H1 (cell line): ENCODE data around the gene SHMT1. TPM values are rescaled to one million over a fixed set of nuclear protein-coding genes. Genes with fewer than 3 reads are reported as not detected.

Experiments used
- CTCF ChIA-PET: fragments of 300-600 bp; sonication (Branson Sonifier 250); formaldehyde crosslinking; loops from one replicate; lab custom pipeline; 2021; ENCODE audit not compliant: partially characterized antibody; lab: Charles Lee
- POLR2A ChIA-PET: fragments of 300-600 bp; sonication (Branson Sonifier 250); formaldehyde crosslinking; loops from one replicate; lab custom pipeline; 2021; ENCODE audit warnings: inconsistent platforms; ENCODE audit not compliant: partially characterized antibody; lab: Charles Lee
- DNase-seq, 2 experiments: peaks; one replicate each; pipeline versions ENCODE4 v3.0.0 to v3.0.0-alpha.2; 2010 to 2022; ENCODE audit warnings: low spot score in 2 of 2, low read depth in 1 of 2, mixed read lengths in 1 of 2
- FAIRE-seq: peaks from 2 replicates; lab custom pipeline; 2011; peaks lifted over from hg19 to GRCh38; lab: Jason Lieb, UNC
- H2AFZ ChIP-seq: 2 replicates; pipeline ENCODE4 v1.8.1; 2012; ENCODE audit warnings: low read length, inconsistent platforms
- H2AK5ac ChIP-seq: 2 replicates; pipeline ENCODE4 v1.6.1; 2013; ENCODE audit warnings: low read depth, low read length
- H2BK120ac ChIP-seq: replicated peaks from 2 replicates; pipeline ENCODE3; 2013; ENCODE audit warnings: low read depth, low read length, inconsistent platforms
- H2BK12ac ChIP-seq: 2 replicates; pipeline ENCODE4 v1.6.1; 2013; ENCODE audit warnings: low read depth, low read length
- H2BK15ac ChIP-seq: 2 replicates; pipeline ENCODE4 v1.6.1; 2013; ENCODE audit warnings: low read length
- H2BK20ac ChIP-seq: 2 replicates; pipeline ENCODE4 v1.6.1; 2013; ENCODE audit warnings: low read length
- H2BK5ac ChIP-seq: 2 replicates; pipeline ENCODE4 v1.6.1; 2013; ENCODE audit warnings: low read depth, low read length
- H3K14ac ChIP-seq: 2 replicates; pipeline ENCODE4 v1.6.1; 2013; ENCODE audit warnings: inconsistent platforms; ENCODE audit not compliant: insufficient read length
- H3K18ac ChIP-seq: 2 replicates; pipeline ENCODE4 v1.6.1; 2013; ENCODE audit warnings: low read length; ENCODE audit errors: extremely low read depth
- H3K23ac ChIP-seq: 2 replicates; pipeline ENCODE4 v1.6.1; 2013; ENCODE audit warnings: inconsistent platforms; ENCODE audit not compliant: insufficient read length
- H3K23me2 ChIP-seq: 2 replicates; pipeline ENCODE4 v1.6.1; 2013; ENCODE audit warnings: low read depth, low read length
- H3K27ac ChIP-seq: 2 replicates; pipeline ENCODE4 v1.6.1; 2011; ENCODE audit warnings: low read depth, low read length, inconsistent platforms
- H3K27me3 ChIP-seq, 4 experiments: replicated peaks in 1 of 4; 1 replicate in 1 of 4; 2 replicates in 3 of 4; pipeline versions ENCODE4 v1.6.1 to v1.8.1; 2011 to 2013; ENCODE audit warnings: low read length in 3 of 4, mild to moderate bottlenecking in 3 of 4, inconsistent platforms in 2 of 4, mixed read lengths in 2 of 4, moderate library complexity in 1 of 4; ENCODE audit not compliant: control insufficient read depth in 3 of 4, insufficient read depth in 3 of 4; ENCODE audit errors: extremely low read depth in 1 of 4
- H3K36me3 ChIP-seq, 4 experiments: 2 replicates each; pipeline versions ENCODE4 v1.6.1 to v1.8.1; 2011 to 2013; ENCODE audit warnings: mild to moderate bottlenecking in 4 of 4, low read length in 3 of 4, moderate library complexity in 2 of 4, control low read depth in 1 of 4, inconsistent platforms in 1 of 4; ENCODE audit not compliant: insufficient read depth in 4 of 4, control insufficient read depth in 2 of 4
- H3K4ac ChIP-seq: replicated peaks from 2 replicates; pipeline ENCODE3; 2013; ENCODE audit warnings: low read length, low read depth, mixed read lengths, inconsistent platforms; ENCODE audit not compliant: insufficient read length
- H3K4me1 ChIP-seq, 4 experiments: replicated peaks in 1 of 4; 1 replicate in 1 of 4; 2 replicates in 3 of 4; pipeline versions ENCODE4 v1.6.1 to v1.8.1; 2011 to 2013; ENCODE audit warnings: low read length in 3 of 4, inconsistent platforms in 2 of 4, mixed read lengths in 1 of 4; ENCODE audit not compliant: insufficient read depth in 4 of 4, control insufficient read depth in 3 of 4
- H3K4me2 ChIP-seq, 2 experiments: 2 replicates each; pipeline versions ENCODE4 v1.6.1 to v1.8.1; 2011 to 2013; ENCODE audit warnings: low read depth in 2 of 2, low read length in 2 of 2, control low read depth in 1 of 2, inconsistent platforms in 1 of 2, mild to moderate bottlenecking in 1 of 2; ENCODE audit not compliant: insufficient read depth in 1 of 2
- H3K4me3 ChIP-seq, 4 experiments: fragments of 200-600, 300-600 bp in 1 of 4; sonication (generic), shearing (Covaris generic), sonication (Bioruptor Twin) in 1 of 4; 2 replicates each; pipeline versions ENCODE4 v1.5.1 to v1.8.1; 2011 to 2016; ENCODE audit warnings: low read length in 4 of 4, low read depth in 3 of 4, control low read depth in 2 of 4, inconsistent platforms in 2 of 4, mild to moderate bottlenecking in 2 of 4, mixed read lengths in 1 of 4, moderate library complexity in 1 of 4; ENCODE audit not compliant: insufficient read depth in 2 of 4; ENCODE audit errors: extremely low read depth in 1 of 4
- H3K56ac ChIP-seq: replicated peaks from 2 replicates; pipeline ENCODE3; 2013; ENCODE audit warnings: low read depth, mild to moderate bottlenecking, mixed read lengths, low read length, inconsistent platforms; ENCODE audit not compliant: insufficient read length
- H3K79me1 ChIP-seq: 2 replicates; pipeline ENCODE4 v1.6.1; 2013; ENCODE audit warnings: low read depth, low read length, control low read depth
- H3K79me2 ChIP-seq, 2 experiments: 2 replicates each; pipeline versions ENCODE4 v1.6.1 to v1.8.1; 2012 to 2013; ENCODE audit warnings: low read length in 2 of 2, mild to moderate bottlenecking in 2 of 2, inconsistent platforms in 1 of 2; ENCODE audit not compliant: insufficient read depth in 2 of 2, control insufficient read depth in 1 of 2
- H3K9ac ChIP-seq, 4 experiments: replicated peaks in 1 of 4; 1 replicate in 1 of 4; 2 replicates in 3 of 4; pipeline versions ENCODE4 v1.6.1 to v1.8.1; 2011 to 2013; ENCODE audit warnings: low read depth in 3 of 4, low read length in 3 of 4, control low read depth in 2 of 4, mild to moderate bottlenecking in 2 of 4, moderate library complexity in 2 of 4, inconsistent platforms in 1 of 4; ENCODE audit errors: extremely low read depth in 1 of 4
- H3K9me3 ChIP-seq, 2 experiments: 2 replicates each; pipeline versions ENCODE4 v1.6.1 to v1.8.1; 2012 to 2013; ENCODE audit warnings: mild to moderate bottlenecking in 2 of 2, moderate library complexity in 2 of 2, control low read depth in 1 of 2, inconsistent platforms in 1 of 2, low read depth in 1 of 2, low read length in 1 of 2, mixed read lengths in 1 of 2; ENCODE audit not compliant: insufficient read depth in 2 of 2
- H4K20me1 ChIP-seq, 2 experiments: replicated peaks in 1 of 2; 2 replicates each; pipeline versions ENCODE3 to v1.8.1; 2011 to 2013; ENCODE audit warnings: inconsistent platforms in 2 of 2, low read length in 2 of 2, mild to moderate bottlenecking in 1 of 2; ENCODE audit not compliant: insufficient read depth in 2 of 2, control insufficient read depth in 1 of 2
- H4K5ac ChIP-seq: 2 replicates; pipeline ENCODE4 v1.6.1; 2013; ENCODE audit warnings: low read length, low read depth, mixed read lengths, inconsistent platforms; ENCODE audit not compliant: insufficient read length
- H4K8ac ChIP-seq: 2 replicates; pipeline ENCODE4 v1.8.0; 2013; ENCODE audit warnings: mild to moderate bottlenecking, moderate library complexity, low read length, inconsistent platforms; ENCODE audit not compliant: insufficient read depth; ENCODE audit errors: extremely low read depth
- H4K91ac ChIP-seq: replicated peaks from 2 replicates; pipeline ENCODE3; 2013; ENCODE audit warnings: low read length, mixed read lengths, inconsistent platforms; ENCODE audit not compliant: insufficient read length
- BRCA1 ChIP-seq: IDR thresholded peaks from 2 replicates; pipeline ENCODE4 v1.6.1; 2012; ENCODE audit warnings: low read depth, low read length, improper control_type of control experiment
- CBX8 ChIP-seq: fragments of 300-800, 300-1000 bp; sonication (generic); IDR thresholded peaks from 2 replicates; pipeline ENCODE4 v1.7.1; 2016; ENCODE audit warnings: low read depth, low read length, borderline replicate concordance
- CEBPB ChIP-seq: IDR thresholded peaks from 2 replicates; pipeline ENCODE4 v1.6.1; 2012; ENCODE audit warnings: low read depth, low read length
- CHD2 ChIP-seq: IDR thresholded peaks from 2 replicates; pipeline ENCODE4 v1.6.1; 2012; ENCODE audit warnings: low read length, improper control_type of control experiment
- EP300 ChIP-seq, 2 experiments: IDR thresholded peaks; 1 replicate in 1 of 2; 2 replicates in 1 of 2; pipeline ENCODE4 v1.6.1; 2011 to 2012; ENCODE audit warnings: low read depth in 2 of 2, low read length in 2 of 2, mild to moderate bottlenecking in 2 of 2, borderline replicate concordance in 1 of 2, inconsistent platforms in 1 of 2, moderate library complexity in 1 of 2
- FOSL1 ChIP-seq: IDR thresholded peaks from 2 replicates; pipeline ENCODE4 v1.6.1; 2011; ENCODE audit warnings: mild to moderate bottlenecking, low read depth, low read length, moderate library complexity; ENCODE audit not compliant: insufficient read depth
- GABPA ChIP-seq: IDR thresholded peaks from 2 replicates; pipeline ENCODE4 v1.6.1; 2011; ENCODE audit warnings: mild to moderate bottlenecking, low read length, moderate library complexity, borderline replicate concordance; ENCODE audit not compliant: insufficient read depth
- KDM1A ChIP-seq: fragments of 200-600, 300-600 bp; sonication (generic); IDR thresholded peaks from 2 replicates; pipeline ENCODE4 v1.7.1; 2016; ENCODE audit warnings: mild to moderate bottlenecking, low read length, borderline replicate concordance
- RNF2 ChIP-seq: fragments of 200-900, 300-1000 bp; sonication (generic); IDR thresholded peaks from 2 replicates; pipeline ENCODE4 v1.7.1; 2016; ENCODE audit warnings: borderline replicate concordance, low read depth, mild to moderate bottlenecking, antibody characterized with exemption, low read length; ENCODE audit not compliant: poor library complexity, severe bottlenecking; ENCODE audit errors: missing control alignments
- SAP30 ChIP-seq: fragments of 300-600 bp; sonication (generic); IDR thresholded peaks from 2 replicates; pipeline ENCODE4 v1.7.1; 2012; ENCODE audit warnings: low read length, moderate library complexity, mild to moderate bottlenecking, inconsistent platforms; ENCODE audit not compliant: insufficient read depth, insufficient replicate concordance
- SRF ChIP-seq: IDR thresholded peaks from 2 replicates; pipeline ENCODE4 v1.6.1; 2011; ENCODE audit warnings: mild to moderate bottlenecking, low read depth, low read length, moderate library complexity
- SUZ12 ChIP-seq: fragments of 200-600 bp; sonication (generic); IDR thresholded peaks from 2 replicates; pipeline ENCODE4 v1.6.1; 2012; ENCODE audit warnings: mild to moderate bottlenecking, inconsistent platforms, low read length, moderate library complexity, mixed read lengths
- TEAD4 ChIP-seq: IDR thresholded peaks from 2 replicates; pipeline ENCODE4 v1.6.1; 2012; ENCODE audit warnings: low read depth, low read length, inconsistent platforms, mixed read lengths
- WGBS, 2 experiments: shearing (Covaris generic) in 1 of 2; methylation state at CpG; one replicate each; pipeline versions ENCODE4 v1.1.6 to v1.1.7; 2013 to 2015; ENCODE audit warnings: low lambda C conversion rate in 2 of 2, mixed read lengths in 2 of 2, inconsistent platforms in 1 of 2, low coverage in 1 of 2, missing lambda C conversion rate in 1 of 2; ENCODE audit not compliant: insufficient replicate concordance in 2 of 2, insufficient coverage in 1 of 2, insufficient read length in 1 of 2; ENCODE audit errors: extremely low coverage in 1 of 2, missing lambda C conversion rate in 1 of 2; 5-methylcytosine and 5-hydroxymethylcytosine counted together
- polyA plus RNA-seq, 7 experiments: library from polyadenylated mRNA; depleted of rRNA in 3 of 7; stranded (reverse) in 5 of 7; unstranded in 2 of 7; fragments of >200 nt in 5 of 7; fragments of 200-250 nt in 2 of 7; gene quantifications; 1 replicate in 5 of 7; 2 replicates in 1 of 7; 4 replicates in 1 of 7; pipeline versions ENCODE4 v1.2.1 to v1.2.3, GENCODE V29; 2011 to 2013; ENCODE audit warnings: missing spikeins in 2 of 7, mixed read lengths in 2 of 7
- total RNA-seq: library from RNA; stranded (reverse); fragmentation: NEBNext Ultra II Directional; extraction: Animal tissue kit (Norgen Biotek cat#: 25700); gene quantifications from 2 replicates; pipeline ENCODE4 v1.2.1, GENCODE V29; 2021

The SHMT1 gene
- total and polyA plus RNA-seq, 2 of the 8 experiments (the other 6 are each of a cell fraction or from before 2014, with no cell fraction given): 30.7 to 39.3 TPM

- peaks cover 4 to 5% of the 10 kb centered on the region in 2 experiments for H4K20me1 ChIP-seq
- H3K23ac ChIP-seq: no peak overlapping the region
- H3K14ac ChIP-seq: no peak overlapping the region
- no peak overlapping the region for H3K4me3 ChIP-seq
- no peak overlapping the region for H2BK12ac ChIP-seq
- H3K79me2 ChIP-seq: peaks cover 17 to 40% of the 10 kb centered on the region in 2 experiments
- H3K18ac ChIP-seq: no peak overlapping the region
- H3K9me3 ChIP-seq: no peaks in the 10 kb centered on the region
- peaks cover 4% of the 10 kb centered on the region for H3K23me2 ChIP-seq
- no peak overlapping the region for H2AFZ ChIP-seq
- no peak overlapping the region for H2BK120ac ChIP-seq
- FAIRE-seq (no peak), DNase-seq (no peak)
- H3K27me3 ChIP-seq: no peaks in the 10 kb centered on the region
- no peak overlapping the region for H2BK20ac ChIP-seq
- 94% methylated on average over 4 of the region's 4 CpGs; no CpG with 5 or more reads in 1 of the 2 experiments for WGBS, 2 experiments
- no peak overlapping the region for H3K4ac ChIP-seq
- H3K4me2 ChIP-seq: no peak overlapping the region
- H4K5ac ChIP-seq: no peak overlapping the region
- H2BK5ac ChIP-seq: no peak overlapping the region
- H4K8ac ChIP-seq: no peak overlapping the region
- POLR2A ChIA-PET: no interaction called here
- H2AK5ac ChIP-seq: no peak overlapping the region
- H3K27ac ChIP-seq: no peak overlapping the region
- H3K4me1 ChIP-seq: peaks cover 0 to 2% (median under 1%) of the 10 kb centered on the region in 4 experiments; a peak in 3 of 7 replicates
- no peak for TF ChIP-seq CHD2
- TF ChIP-seq SUZ12: no peak
- TF ChIP-seq CBX8: no peak
- no peak for TF ChIP-seq CEBPB
- TF ChIP-seq FOSL1: no peak
- TF ChIP-seq SRF: no peak
- no peak for TF ChIP-seq SAP30
- no peak for TF ChIP-seq TEAD4
- no peak for TF ChIP-seq KDM1A
- TF ChIP-seq BRCA1: no peak
- no peak for TF ChIP-seq GABPA
- TF ChIP-seq EP300 (IDR thresholded peaks at IDR 0.05; ENCODE audit: borderline replicate concordance in 1 of 2, low read depth in 2 of 2, low read length in 2 of 2): no peak
- TF ChIP-seq RNF2: no peak
- no peak overlapping the region for H4K91ac ChIP-seq
- H3K56ac ChIP-seq: no peak overlapping the region
- no peak overlapping the region for H3K9ac ChIP-seq
- H3K36me3 ChIP-seq: peaks cover 15 to 66% (median 41%) of the 10 kb centered on the region in 4 experiments
- CTCF ChIA-PET: no interaction called here
- peaks cover 8% of the 10 kb centered on the region for H3K79me1 ChIP-seq
- H2BK15ac ChIP-seq: no peak overlapping the region
Measured at GRCh38 chr17:18309202-18309601, 54.1 kb downstream of the SHMT1 start.
